Stomach (tissue), 9 donors: ENCODE measurements around the gene CHCHD6. TPM values are rescaled to one million over a fixed set of nuclear protein-coding genes. Genes with fewer than 3 reads are reported as not detected.

Source experiments
- DNase-seq, 2 donors: peaks; one replicate each; pipeline versions ENCODE4 v3.0.0 to v3.0.0-alpha.2; 2013 to 2019
- H3K27ac ChIP-seq, 5 donors: fragments of 200-600 bp in 4 of 5; sonication (generic) in 4 of 5; one replicate each; pipeline ENCODE4 v1.5.1; 2013 to 2019; ENCODE audit warnings: mild to moderate bottlenecking in 1 of 5, moderate library complexity in 1 of 5
- H3K27me3 ChIP-seq, 3 donors: fragments of 200-600 bp; sonication (generic); one replicate each; pipeline ENCODE4 v1.5.1; 2017 to 2019; ENCODE audit warnings: mixed run types in 1 of 3
- H3K36me3 ChIP-seq, 4 donors: fragments of 200-600 bp; sonication (generic); 1 replicate in 3 of 4; 2 replicates in 1 of 4; pipeline ENCODE4 v1.5.1; 2016 to 2019
- H3K4me1 ChIP-seq, 4 donors: fragments of 200-600 bp; sonication (generic); one replicate each; pipeline ENCODE4 v1.5.1; 2016 to 2019
- H3K4me3 ChIP-seq, 4 donors: fragments of 200-600 bp; sonication (generic) in 3 of 4; one replicate each; pipeline ENCODE4 v1.5.1; 2016 to 2019; ENCODE audit warnings: mild to moderate bottlenecking in 1 of 4
- H3K9me3 ChIP-seq, 4 donors: fragments of 200-600 bp; sonication (generic); one replicate each; pipeline ENCODE4 v1.5.1; 2016 to 2019
- CTCF ChIP-seq, 7 experiments: fragments of 450-650 bp in 4 of 7; fragments of 200-600 bp in 3 of 7; sonication (generic) in 3 of 7; IDR thresholded peaks; one replicate each; pipeline ENCODE4 v1.5.1; 2016 to 2019; ENCODE audit warnings: antibody characterized with exemption in 7 of 7, control low read depth in 2 of 7, mild to moderate bottlenecking in 1 of 7
- EP300 ChIP-seq: sonication (generic); formaldehyde crosslinking; IDR thresholded peaks from one replicate; pipeline ENCODE4 v1.6.1; 2017; ENCODE audit warnings: antibody characterized with exemption
- POLR2A ChIP-seq, 4 donors: fragments of 450-650 bp; IDR thresholded peaks; one replicate each; pipeline ENCODE4 v1.6.1; 2016; ENCODE audit warnings: antibody characterized with exemption in 4 of 4, control low read depth in 2 of 4, mild to moderate bottlenecking in 1 of 4, moderate library complexity in 1 of 4
- POLR2AphosphoS5 ChIP-seq, 3 donors: sonication (generic); formaldehyde crosslinking; IDR thresholded peaks; one replicate each; pipeline ENCODE4 v1.6.1; 2016; ENCODE audit warnings: antibody characterized with exemption in 3 of 3
- WGBS, 5 donors: extraction: QIAGEN DNeasy Blood & Tissue Kit in 3 of 5; methylation state at CpG; one replicate each; pipeline versions ENCODE4 v1.1.5 to v1.1.7; 2013 to 2018; 5-methylcytosine and 5-hydroxymethylcytosine counted together
- intact Hi-C: fragments of 100-400 bp; cut with DNase I; formaldehyde crosslinking; loops from one replicate; pipeline ENCODE4 v1.15.1; 2023; ENCODE audit warnings: low total_unique reads
- polyA plus RNA-seq, 3 donors: library from polyadenylated mRNA; stranded (reverse); fragments of 200-250 nt; gene quantifications; one replicate each; pipeline ENCODE4 v1.2.3, GENCODE V29; 2013
- total RNA-seq, 5 donors: library from RNA; depleted of rRNA; stranded (reverse); fragments of >200 nt; gene quantifications; one replicate each; pipeline versions ENCODE4 v1.1.0 to v1.2.3, GENCODE V29; 2014 to 2016
- donor health status: healthy with polysubstance abuse.
- donor health status: Bipolar disorder and iron deficiency.
- donor health status: healthy.

CHCHD6 gene
- total and polyA plus RNA-seq, 8 donors, result 4.0 to 40.8 (median 11.9) TPM; not detected in 1

GRCh38 chr3:126927846-126928245 lies 223.8 kb downstream of the CHCHD6 start:
- intact Hi-C loops, result no loop called here
- no peak overlapping the region for H3K27ac ChIP-seq
- no peaks in the 10 kb centered on the region for H3K36me3 ChIP-seq
- WGBS, 5 donors, result 89 to 96% (median 94%) methylated on average over 6 of the region's 6 CpGs
- no peaks in the 10 kb centered on the region for H3K27me3 ChIP-seq
- H3K4me1 ChIP-seq, result peaks cover 9 to 46% (median 26%) of the 10 kb centered on the region in 4 donors
- H3K4me3 ChIP-seq, result no peak overlapping the region
- TF ChIP-seq POLR2A (IDR thresholded peaks at IDR 0.05), result no peak
- TF ChIP-seq POLR2AphosphoS5 (IDR thresholded peaks at IDR 0.05), result no peak
- no peak for TF ChIP-seq EP300
- no peak for TF ChIP-seq CTCF (IDR thresholded peaks at IDR 0.05)
- DNase-seq, result no peak
- no peaks in the 10 kb centered on the region for H3K9me3 ChIP-seq

GRCh38 chr3:126928921-126929474 lies 225.0 kb downstream of the CHCHD6 start:
- Histone ChIP-seq H3K4me3 (no peak overlapping the region), H3K27ac (no peak overlapping the region), H3K9me3 (no peaks in the 10 kb centered on the region), H3K4me1 (peaks cover 9 to 46% (median 26%) of the 10 kb centered on the region in 4 donors), H3K27me3 (no peaks in the 10 kb centered on the region), H3K36me3 (no peaks in the 10 kb centered on the region)
- WGBS, 5 donors, result 79 to 98% (median 95%) methylated on average over 3 of the region's 3 CpGs
- TF ChIP-seq EP300, result no peak
- no peak for TF ChIP-seq CTCF (IDR thresholded peaks at IDR 0.05)
- TF ChIP-seq POLR2A (IDR thresholded peaks at IDR 0.05), result no peak
- TF ChIP-seq POLR2AphosphoS5 (IDR thresholded peaks at IDR 0.05), result no peak
- intact Hi-C loops, result no loop called here
- DNase-seq, result no peak

DNA sequence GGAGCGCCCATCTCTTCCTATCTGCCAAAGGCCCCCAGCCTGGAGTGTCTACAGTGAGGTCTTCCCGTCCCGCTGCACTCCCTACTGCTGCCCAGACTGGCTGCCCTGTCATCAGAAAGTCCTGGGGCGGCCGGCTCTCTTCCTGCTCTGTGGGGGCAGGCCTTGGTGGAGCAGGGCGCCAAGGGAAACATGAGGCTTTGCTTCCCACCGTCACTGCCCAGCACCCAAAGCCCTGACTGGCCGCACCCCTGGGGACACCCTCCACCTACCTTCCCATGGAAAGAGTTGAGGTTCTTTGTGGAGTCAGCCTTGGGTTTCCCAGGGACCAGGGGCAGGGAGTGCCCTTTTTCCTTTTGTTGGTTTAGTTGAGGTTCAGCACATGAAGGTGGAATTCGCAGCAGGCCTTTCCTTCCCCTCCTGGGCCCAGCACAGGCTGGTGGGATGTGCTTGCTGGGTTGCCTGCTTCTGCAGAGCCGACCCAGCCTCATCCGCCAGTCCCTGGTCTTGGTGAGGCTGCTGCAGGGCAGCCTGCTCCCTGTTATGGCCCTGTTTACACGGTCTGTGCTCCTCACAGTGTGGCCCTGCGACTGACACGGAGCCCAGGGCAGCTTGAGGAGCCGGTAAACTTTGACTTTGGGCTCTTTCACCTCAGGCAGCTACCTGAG lies 227.0 kb downstream of the CHCHD6 start:
- TF ChIP-seq POLR2A (IDR thresholded peaks at IDR 0.05), result no peak
- no peak for TF ChIP-seq POLR2AphosphoS5 (IDR thresholded peaks at IDR 0.05)
- TF ChIP-seq EP300, result no peak
- TF ChIP-seq CTCF (IDR thresholded peaks at IDR 0.05), result no peak
- no peak overlapping the region for H3K4me3 ChIP-seq
- peaks cover 3 to 29% (median 18%) of the 10 kb centered on the region in 4 donors for H3K4me1 ChIP-seq
- no peak for DNase-seq
- H3K9me3 ChIP-seq, result no peaks in the 10 kb centered on the region
- no peak overlapping the region for H3K27ac ChIP-seq
- H3K36me3 ChIP-seq, result no peaks in the 10 kb centered on the region
- 91 to 96% (median 94%) methylated on average over 11 to 15 of the region's 15 CpGs for WGBS, 5 donors
- H3K27me3 ChIP-seq, result no peaks in the 10 kb centered on the region
- intact Hi-C loops, result no loop called here

GRCh38 chr3:126931806-126932187 lies 227.8 kb downstream of the CHCHD6 start:
- DNase-seq, result no peak
- WGBS, 5 donors, result 80 to 89% (median 86%) methylated on average over 7 to 9 of the region's 9 CpGs
- TF ChIP-seq EP300 (no peak), POLR2AphosphoS5 (IDR thresholded peaks at IDR 0.05) (no peak), POLR2A (IDR thresholded peaks at IDR 0.05) (no peak), CTCF (IDR thresholded peaks at IDR 0.05) (no peak)

More at GRCh38 chr3:126931806-126932187, 227.8 kb downstream of the CHCHD6 start:
- Histone ChIP-seq H3K9me3 (no peaks in the 10 kb centered on the region), H3K27me3 (no peaks in the 10 kb centered on the region), H3K27ac (no peak overlapping the region), H3K4me1 (peaks cover 3 to 22% (median 15%) of the 10 kb centered on the region in 4 donors), H3K4me3 (no peak overlapping the region), H3K36me3 (no peaks in the 10 kb centered on the region)
- intact Hi-C loops, result no loop called here
